Activated CD4-positive, alpha-beta memory T cell treated with anti-CD3 and anti-CD28 coated beads for 36 hours (primary cell): Measurements from ENCODE around the gene RAB1A. TPM values are rescaled to one million over a fixed set of nuclear protein-coding genes. Genes with fewer than 3 reads are reported as not detected.

Experiments used
- CTCF ChIA-PET: fragments of 350-600 bp; sonication (Branson Sonifier 250); formaldehyde crosslinking; loops from one replicate; lab custom pipeline; 2021; ENCODE audit warnings: antibody characterized with exemption, inconsistent platforms; lab: Charles Lee
- POLR2A ChIA-PET: fragments of 350-600 bp; sonication (Branson Sonifier 250); formaldehyde crosslinking; loops from one replicate; lab custom pipeline; 2021; ENCODE audit warnings: antibody characterized with exemption; lab: Charles Lee
- DNase-seq: peaks from one replicate; pipeline ENCODE4 v3.0.0-alpha.2; 2020
- H3K27ac Mint-ChIP-seq: one replicate; pipeline ENCODE4 v1.8.0; 2021; ENCODE audit warnings: mixed read lengths
- H3K27me3 Mint-ChIP-seq: one replicate; pipeline ENCODE4 v1.8.0; 2021; ENCODE audit warnings: mixed read lengths
- H3K36me3 Mint-ChIP-seq: one replicate; pipeline ENCODE4 v1.8.0; 2021; ENCODE audit warnings: mixed read lengths
- H3K4me1 Mint-ChIP-seq: one replicate; pipeline ENCODE4 v1.8.0; 2021; ENCODE audit warnings: low read depth, mixed read lengths
- H3K4me3 Mint-ChIP-seq: one replicate; pipeline ENCODE4 v1.8.0; 2021; ENCODE audit warnings: mild to moderate bottlenecking, mixed read lengths
- H3K9me3 Mint-ChIP-seq: one replicate; pipeline ENCODE4 v1.8.0; 2021; ENCODE audit warnings: mixed read lengths
- intact Hi-C: fragments of 100-400 bp; cut with micrococcal nuclease; formaldehyde crosslinking; loops from one replicate; pipeline ENCODE4 v1.15.1; 2023
- total RNA-seq, 2 experiments: library from RNA; stranded (reverse); gene quantifications; one replicate each; pipeline ENCODE4 v1.2.3, GENCODE V29; 2021

The RAB1A gene
- total RNA-seq, 2 experiments from 2014 or later: 84.3 to 84.5 TPM

GRCh38 chr2:65057054-65057375, 72.9 kb downstream of the RAB1A start:
- H3K27ac Mint-ChIP-seq: peak overlapping the region; percentile 78
- ChIA-PET CTCF (interaction anchor here (1.0 to 7.4 kb wide), 8 partner anchors 8 to 306 kb away, joined by 3 to 48 read pairs (median 6); partner anchors contain the start of genes ACTR2 and RAB1A), POLR2A (interaction anchor here (1.0 to 3.1 kb wide), 4 partner anchors 68 to 170 kb away, joined by 4 to 24 read pairs (median 12); partner anchors contain the start of genes ACTR2, RAB1A and SLC1A4)
- H3K4me1 Mint-ChIP-seq: peaks cover 53% of the 10 kb centered on the region
- intact Hi-C loops: loop anchor here (1.0 to 5.0 kb wide), 7 partner anchors 68 to 1470 kb away; partner anchors contain the start of genes ACTR2, AFTPH, MDH1 and SLC1A4
- no peaks in the 10 kb centered on the region for H3K27me3 Mint-ChIP-seq
- DNase-seq: no peak
- H3K4me3 Mint-ChIP-seq: peak overlapping the region; percentile 77
- no peaks in the 10 kb centered on the region for H3K9me3 Mint-ChIP-seq
- no peaks in the 10 kb centered on the region for H3K36me3 Mint-ChIP-seq

GRCh38 chr2:65056215-65057053, 73.5 kb downstream of the RAB1A start, which contains the start of gene CEP68:
TSS of gene CEP68 (plus strand) at chr2:65056416. CDS start at chr2:65069445, 13,029 bp downstream.
- Mint-ChIP-seq H3K27me3 (no peaks in the 10 kb centered on the region), H3K4me1 (peaks cover 50% of the 10 kb centered on the region), H3K36me3 (no peaks in the 10 kb centered on the region), H3K4me3 (peak within 1 kb of the TSS; percentile 94), H3K27ac (peak within 1 kb of the TSS; percentile 78), H3K9me3 (no peaks in the 10 kb centered on the region)
- intact Hi-C loops: loop anchor here (1.0 to 5.0 kb wide), 10 partner anchors 8 to 1469 kb away; partner anchors contain the start of genes ACTR2, AFTPH, MDH1 and RAB1A
- CTCF ChIA-PET: interaction anchor here (0.8 to 7.4 kb wide), 16 partner anchors 8 to 306 kb away, joined by 3 to 48 read pairs (median 6); partner anchors contain the start of genes ACTR2, RAB1A and SLC1A4
- POLR2A ChIA-PET: interaction anchor here (0.5 to 3.1 kb wide), 8 partner anchors 9 to 447 kb away, joined by 3 to 24 read pairs (median 4); partner anchors contain the start of genes ACTR2, RAB1A and SLC1A4
- DNase-seq: peak; percentile 98

- Mint-ChIP-seq H3K36me3 (no peaks in the 10 kb centered on the region), H3K27me3 (no peaks in the 10 kb centered on the region), H3K9me3 (no peaks in the 10 kb centered on the region), H3K4me1 (peaks cover 50% of the 10 kb centered on the region), H3K4me3 (peak overlapping the region; percentile 94), H3K27ac (peak overlapping the region; percentile 63)
- no peak for DNase-seq
- CTCF ChIA-PET: interaction anchor here (0.8 to 7.4 kb wide), 13 partner anchors 9 to 497 kb away, joined by 3 to 48 read pairs (median 6); partner anchors contain the start of genes ACTR2, RAB1A and SLC1A4
- intact Hi-C loops: loop anchor here (1.0 to 5.0 kb wide), 8 partner anchors 9 to 1468 kb away; partner anchors contain the start of genes AFTPH, MDH1, RAB1A and WDPCP
- POLR2A ChIA-PET: interaction anchor here (0.5 to 3.1 kb wide), 9 partner anchors 9 to 558 kb away, joined by 3 to 24 read pairs (median 3); partner anchors contain the start of genes ACTR2, RAB1A and SLC1A4
Measured at GRCh38 chr2:65055422-65056214, 74.3 kb downstream of the RAB1A start.

GRCh38 chr2:65054749-65055421, 75.0 kb downstream of the RAB1A start:
- H3K27me3 Mint-ChIP-seq: no peaks in the 10 kb centered on the region
- intact Hi-C loops: loop anchor here (5.0 kb wide), 3 partner anchors 288 to 1468 kb away; partner anchors contain the start of genes MDH1 and WDPCP
- peaks cover 50% of the 10 kb centered on the region for H3K4me1 Mint-ChIP-seq
- H3K4me3 Mint-ChIP-seq: peak overlapping the region; percentile 94
- ChIA-PET POLR2A (interaction anchor here (1.0 to 3.1 kb wide), 6 partner anchors 9 to 173 kb away, joined by 3 to 24 read pairs (median 6); partner anchors contain the start of genes ACTR2, RAB1A and SLC1A4), CTCF (interaction anchor here (0.8 to 7.4 kb wide), 8 partner anchors 10 to 498 kb away, joined by 3 to 48 read pairs (median 8); partner anchors contain the start of gene RAB1A)
- no peaks in the 10 kb centered on the region for H3K9me3 Mint-ChIP-seq
- no peaks in the 10 kb centered on the region for H3K36me3 Mint-ChIP-seq
- H3K27ac Mint-ChIP-seq: no peak overlapping the region
- no peak for DNase-seq

GRCh38 chr2:65053199-65053598, 76.7 kb downstream of the RAB1A start:
- intact Hi-C loops: loop anchor here (1.0 kb wide), 1 partner anchor 71 kb away; no protein-coding TSS in a partner anchor
- Mint-ChIP-seq H3K4me1 (peaks cover 36% of the 10 kb centered on the region), H3K27ac (peak overlapping the region; percentile 21), H3K4me3 (no peak overlapping the region), H3K36me3 (peaks cover 4% of the 10 kb centered on the region), H3K27me3 (no peaks in the 10 kb centered on the region), H3K9me3 (peaks cover 5% of the 10 kb centered on the region)
- peak; percentile 54 for DNase-seq
- ChIA-PET CTCF (interaction anchor here (0.6 to 7.4 kb wide), 3 partner anchors 11 to 159 kb away, joined by 4 to 48 read pairs (median 45); no protein-coding TSS in a partner anchor), POLR2A (no interaction called here)

GRCh38 chr2:65050931-65051330, 79.0 kb downstream of the RAB1A start:
- ChIA-PET CTCF (no interaction called here), POLR2A (no interaction called here)
- peaks cover 6% of the 10 kb centered on the region for H3K36me3 Mint-ChIP-seq
- no peak overlapping the region for H3K27ac Mint-ChIP-seq
- peaks cover 5% of the 10 kb centered on the region for H3K9me3 Mint-ChIP-seq
- DNase-seq: no peak
- peaks cover 22% of the 10 kb centered on the region for H3K4me1 Mint-ChIP-seq
- H3K4me3 Mint-ChIP-seq: no peak overlapping the region
- intact Hi-C loops: no loop called here
- no peaks in the 10 kb centered on the region for H3K27me3 Mint-ChIP-seq

- intact Hi-C loops: no loop called here
- H3K4me1 Mint-ChIP-seq: peaks cover 11% of the 10 kb centered on the region
- ChIA-PET CTCF (interaction anchor here (0.9 to 3.2 kb wide), 3 partner anchors 16 to 131 kb away, joined by 3 to 17 read pairs (median 5); no protein-coding TSS in a partner anchor), POLR2A (interaction anchor here (0.6 kb wide), 1 partner anchor 176 kb away, joined by 3 read pairs; no protein-coding TSS in a partner anchor)
- H3K9me3 Mint-ChIP-seq: peaks cover 18% of the 10 kb centered on the region
- peak; percentile 24 for DNase-seq
- no peaks in the 10 kb centered on the region for H3K27me3 Mint-ChIP-seq
- no peak overlapping the region for H3K27ac Mint-ChIP-seq
- no peak overlapping the region for H3K4me3 Mint-ChIP-seq
- H3K36me3 Mint-ChIP-seq: peaks cover 14% of the 10 kb centered on the region
Measured at GRCh38 chr2:65049010-65049639, 80.8 kb downstream of the RAB1A start.

GRCh38 chr2:65046633-65047407, 83.1 kb downstream of the RAB1A start:
- ChIA-PET POLR2A (interaction anchor here (1.4 kb wide), 1 partner anchor 8 kb away, joined by 3 read pairs; no protein-coding TSS in a partner anchor), CTCF (interaction anchor here (3.2 kb wide), 1 partner anchor 129 kb away, joined by 17 read pairs; no protein-coding TSS in a partner anchor)
- Mint-ChIP-seq H3K4me3 (no peak overlapping the region), H3K36me3 (peaks cover 18% of the 10 kb centered on the region), H3K9me3 (peaks cover 25% of the 10 kb centered on the region), H3K27ac (no peak overlapping the region), H3K4me1 (no peaks in the 10 kb centered on the region), H3K27me3 (no peaks in the 10 kb centered on the region)
- DNase-seq: no peak
- intact Hi-C loops: no loop called here

GRCh38 chr2:65045651-65046050, 84.3 kb downstream of the RAB1A start:
- DNase-seq: no peak
- intact Hi-C loops: no loop called here
- Mint-ChIP-seq H3K4me1 (no peaks in the 10 kb centered on the region), H3K36me3 (peaks cover 18% of the 10 kb centered on the region), H3K27ac (no peak overlapping the region), H3K9me3 (peaks cover 25% of the 10 kb centered on the region), H3K4me3 (no peak overlapping the region), H3K27me3 (no peaks in the 10 kb centered on the region)
- ChIA-PET POLR2A (interaction anchor here (1.4 kb wide), 1 partner anchor 10 kb away, joined by 3 read pairs; no protein-coding TSS in a partner anchor), CTCF (interaction anchor here (1.1 to 3.2 kb wide), 2 partner anchors 127 to 128 kb away, joined by 3 to 17 read pairs; no protein-coding TSS in a partner anchor)
